PC-9 (cell line): ENCODE data around the gene ACTN3. TPM values are rescaled to one million over a fixed set of nuclear protein-coding genes. Genes with fewer than 3 reads are reported as not detected.

Experiments
- BruUV-seq: library from RNA; stranded (reverse); fragments of 400-500 nt; replicated peaks from 2 replicates; lab custom pipeline; 2021; lab: Mats Ljungman, UMichigan
- CTCF ChIA-PET: fragments of 300-600 bp; sonication (Branson Sonifier 250); formaldehyde crosslinking; loops from one replicate; lab custom pipeline; 2022; ENCODE audit warnings: antibody characterized with exemption; lab: Charles Lee
- POLR2A ChIA-PET: fragments of 300-600 bp; sonication (Branson Sonifier 250); formaldehyde crosslinking; loops from one replicate; lab custom pipeline; 2022; ENCODE audit warnings: antibody characterized with exemption; ENCODE audit not compliant: unreplicated experiment; lab: Charles Lee
- DNase-seq, 2 experiments: peaks; one replicate each; pipeline versions ENCODE4 v3.0.0 to v3.0.0-alpha.2; 2015 to 2022; ENCODE audit warnings: mixed read lengths in 1 of 2
- H2AFZ ChIP-seq: fragments of 200-600 bp; sonication (generic); 2 replicates; pipeline ENCODE4 v1.8.1; 2017; ENCODE audit warnings: antibody characterized with exemption
- H3F3A ChIP-seq: fragments of 200-600 bp; sonication (generic); 2 replicates; pipeline ENCODE4 v1.8.1; 2017; ENCODE audit warnings: antibody characterized with exemption, mild to moderate bottlenecking, low read depth; ENCODE audit not compliant: insufficient read depth
- H3K27ac ChIP-seq: fragments of 200-600 bp; sonication (generic); 2 replicates; pipeline ENCODE4 v1.6.1; 2016; ENCODE audit warnings: mixed run types
- H3K27me3 ChIP-seq: fragments of 200-600 bp; sonication (generic); 2 replicates; pipeline ENCODE4 v1.6.1; 2016; ENCODE audit warnings: low read depth, mixed run types; ENCODE audit not compliant: insufficient read depth
- H3K36me3 ChIP-seq: fragments of 200-600 bp; sonication (generic); 2 replicates; pipeline ENCODE4 v1.6.1; 2016; ENCODE audit warnings: low read depth, mixed run types
- H3K4me1 ChIP-seq: fragments of 200-600 bp; sonication (generic); replicated peaks from 2 replicates; pipeline ENCODE4 v1.6.1; 2016; ENCODE audit warnings: mixed run types; ENCODE audit not compliant: insufficient read depth
- H3K4me2 ChIP-seq: fragments of 200-600 bp; sonication (generic); 2 replicates; pipeline ENCODE4 v1.6.1; 2017; ENCODE audit warnings: mixed run types
- H3K4me3 ChIP-seq: fragments of 200-600 bp; sonication (generic); 2 replicates; pipeline ENCODE4 v1.6.1; 2016; ENCODE audit warnings: mixed run types
- H3K79me2 ChIP-seq: fragments of 200-600 bp; sonication (generic); 2 replicates; pipeline ENCODE4 v1.6.1; 2017; ENCODE audit warnings: low read depth, mixed run types
- H3K9me2 ChIP-seq: fragments of 200-600 bp; sonication (generic); 2 replicates; pipeline ENCODE4 v1.8.1; 2017; ENCODE audit warnings: mild to moderate bottlenecking; ENCODE audit not compliant: insufficient read depth
- H3K9me3 ChIP-seq: fragments of 200-600 bp; sonication (generic); 2 replicates; pipeline ENCODE4 v1.8.1; 2016; ENCODE audit warnings: low read depth; ENCODE audit not compliant: insufficient read depth
- H4K20me1 ChIP-seq: fragments of 200-600 bp; sonication (generic); 2 replicates; pipeline ENCODE4 v1.8.1; 2017; ENCODE audit not compliant: insufficient read depth
- EZH2 ChIP-seq: fragments of 200-600 bp; sonication (generic); IDR thresholded peaks from 2 replicates; pipeline ENCODE4 v1.8.0; 2017; ENCODE audit warnings: antibody characterized with exemption, low read depth
- intact Hi-C: fragments of 100-400 bp; cut with micrococcal nuclease; formaldehyde crosslinking; loops from one replicate; pipeline ENCODE4 v1.10.0; 2022; ENCODE audit not compliant: unreplicated experiment
- total RNA-seq: library from RNA; stranded (reverse); gene quantifications from 2 replicates; pipeline ENCODE4 v1.2.3, GENCODE V29; 2021
- TF ChIP-seq, protein P1 (sequence below): fragments of 200-600 bp; sonication (generic); conservative IDR thresholded peaks from 2 replicates; pipeline ENCODE4 v1.6.1; 2017; ENCODE audit warnings: mixed run types, antibody characterized with exemption, mild to moderate bottlenecking, moderate library complexity

Gene ACTN3
- total RNA-seq, 1 experiment from 2014 or later, result not detected

DNA sequence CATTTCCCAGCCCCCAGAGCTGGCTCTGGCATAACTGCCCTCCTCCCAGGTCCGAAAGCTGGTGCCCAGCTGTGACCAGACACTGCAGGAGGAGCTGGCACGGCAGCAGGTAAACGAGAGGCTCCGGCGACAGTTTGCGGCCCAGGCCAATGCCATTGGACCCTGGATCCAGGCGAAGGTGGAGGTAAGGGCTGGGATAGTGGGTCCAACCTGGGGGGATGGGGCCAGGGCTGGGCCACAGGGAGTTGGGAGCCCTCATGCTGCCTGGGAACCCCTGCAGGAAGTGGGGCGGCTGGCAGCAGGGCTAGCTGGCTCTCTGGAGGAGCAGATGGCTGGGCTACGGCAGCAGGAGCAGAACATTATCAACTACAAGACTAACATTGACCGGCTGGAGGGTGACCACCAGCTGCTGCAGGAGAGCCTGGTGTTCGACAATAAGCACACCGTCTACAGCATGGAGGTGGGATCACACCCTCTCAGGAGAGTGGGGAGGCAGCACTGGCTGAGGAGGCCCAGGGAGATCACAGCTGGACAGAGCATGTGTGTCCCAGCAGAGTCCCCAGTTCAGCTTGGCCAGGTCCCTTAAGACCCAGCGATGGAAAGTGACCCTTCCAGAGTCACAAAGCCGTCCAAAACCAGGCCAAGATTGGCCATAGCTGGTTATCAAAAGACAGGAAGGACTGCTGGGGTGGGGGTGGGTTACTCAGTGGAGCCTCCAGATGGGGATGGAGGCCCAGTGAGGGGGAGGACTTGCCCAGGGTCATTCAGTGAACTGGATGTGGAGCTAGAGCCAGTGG lies 14.7 kb downstream of the ACTN3 start:
- Histone ChIP-seq H3F3A (no peaks in the 10 kb centered on the region), H3K27ac (no peak overlapping the region)

DNA sequence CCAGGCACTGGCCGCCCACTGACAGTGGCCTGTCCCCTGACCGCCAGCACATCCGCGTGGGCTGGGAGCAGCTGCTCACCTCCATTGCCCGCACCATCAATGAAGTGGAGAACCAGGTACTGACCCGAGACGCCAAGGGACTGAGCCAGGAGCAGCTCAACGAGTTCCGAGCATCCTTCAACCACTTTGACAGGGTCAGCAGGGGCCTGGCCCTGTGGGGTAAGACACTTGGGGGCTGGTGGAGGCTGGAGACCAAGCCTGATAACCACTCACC lies 15.2 kb downstream of the ACTN3 start:
- no TSS peak for BruUV-seq
- POLR2A ChIA-PET, result no interaction called here
- intact Hi-C loops, result no loop called here
- H2AFZ ChIP-seq, result no peak overlapping the region
- H3K4me3 ChIP-seq, result no peak overlapping the region
- H4K20me1 ChIP-seq, result no peaks in the 10 kb centered on the region; the same call in 1 of the 2 replicates
- no peak for DNase-seq
- H3K4me1 ChIP-seq, result no peaks in the 10 kb centered on the region
- H3K9me2 ChIP-seq, result no peaks in the 10 kb centered on the region
- no peaks in the 10 kb centered on the region for H3K79me2 ChIP-seq
- no peaks in the 10 kb centered on the region for H3F3A ChIP-seq
- no peak overlapping the region for H3K27ac ChIP-seq
- no peaks in the 10 kb centered on the region for H3K36me3 ChIP-seq
- 0 out of 2 replicates have a peak, but pooled peaks cover 6% of the 10 kb centered on the region for H3K27me3 ChIP-seq
- no peak for TF ChIP-seq EZH2
- TF ChIP-seq, protein P1, sequence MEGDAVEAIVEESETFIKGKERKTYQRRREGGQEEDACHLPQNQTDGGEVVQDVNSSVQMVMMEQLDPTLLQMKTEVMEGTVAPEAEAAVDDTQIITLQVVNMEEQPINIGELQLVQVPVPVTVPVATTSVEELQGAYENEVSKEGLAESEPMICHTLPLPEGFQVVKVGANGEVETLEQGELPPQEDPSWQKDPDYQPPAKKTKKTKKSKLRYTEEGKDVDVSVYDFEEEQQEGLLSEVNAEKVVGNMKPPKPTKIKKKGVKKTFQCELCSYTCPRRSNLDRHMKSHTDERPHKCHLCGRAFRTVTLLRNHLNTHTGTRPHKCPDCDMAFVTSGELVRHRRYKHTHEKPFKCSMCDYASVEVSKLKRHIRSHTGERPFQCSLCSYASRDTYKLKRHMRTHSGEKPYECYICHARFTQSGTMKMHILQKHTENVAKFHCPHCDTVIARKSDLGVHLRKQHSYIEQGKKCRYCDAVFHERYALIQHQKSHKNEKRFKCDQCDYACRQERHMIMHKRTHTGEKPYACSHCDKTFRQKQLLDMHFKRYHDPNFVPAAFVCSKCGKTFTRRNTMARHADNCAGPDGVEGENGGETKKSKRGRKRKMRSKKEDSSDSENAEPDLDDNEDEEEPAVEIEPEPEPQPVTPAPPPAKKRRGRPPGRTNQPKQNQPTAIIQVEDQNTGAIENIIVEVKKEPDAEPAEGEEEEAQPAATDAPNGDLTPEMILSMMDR, result no peak
- no peaks in the 10 kb centered on the region for H3K9me3 ChIP-seq
- no peak overlapping the region for H3K4me2 ChIP-seq
- CTCF ChIA-PET, result no interaction called here

More for the DNA sequence above, 14.7 kb downstream of the ACTN3 start:
- no TSS peak for BruUV-seq
- Histone ChIP-seq H3K4me2 (no peak overlapping the region), H3K36me3 (no peaks in the 10 kb centered on the region), H3K27me3 (0 out of 2 replicates have a peak, but pooled peaks cover 6% of the 10 kb centered on the region), H3K9me3 (no peaks in the 10 kb centered on the region), H3K4me3 (no peak overlapping the region), H4K20me1 (no peaks in the 10 kb centered on the region; the same call in 1 of the 2 replicates), H3K4me1 (no peaks in the 10 kb centered on the region), H3K79me2 (no peaks in the 10 kb centered on the region), H3K9me2 (no peaks in the 10 kb centered on the region), H2AFZ (no peak overlapping the region)
- CTCF ChIA-PET, result no interaction called here
- no peak for DNase-seq
- TF ChIP-seq, protein P1, result no peak
- TF ChIP-seq EZH2, result no peak
- intact Hi-C loops, result no loop called here
- POLR2A ChIA-PET, result interaction anchor here (0.7 kb wide), 2 partner anchors 249 to 273 kb away, joined by 3 to 7 read pairs; partner anchors contain the start of gene YIF1A

DNA sequence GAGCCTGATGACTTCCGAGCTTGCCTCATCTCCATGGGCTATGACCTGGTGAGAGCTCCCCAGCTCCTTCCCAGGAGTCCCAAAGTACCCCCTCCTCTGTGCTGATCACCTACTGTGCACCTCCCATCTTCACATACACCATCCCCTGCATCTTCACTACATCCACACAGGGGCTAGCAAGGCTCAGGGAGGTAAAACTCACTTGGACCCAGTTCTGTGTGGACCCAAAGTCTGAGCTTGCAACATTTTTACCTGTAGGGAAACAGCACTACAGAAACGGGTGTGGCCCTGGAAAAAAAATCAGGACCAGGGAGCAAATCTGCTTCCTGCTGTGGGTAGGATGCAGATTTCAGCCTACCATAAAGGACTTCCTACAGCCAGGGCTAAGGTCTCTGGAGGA lies 15.6 kb downstream of the ACTN3 start:
- Histone ChIP-seq H3K4me2 (no peak overlapping the region), H3K9me2 (no peaks in the 10 kb centered on the region), H3K27ac (no peak overlapping the region), H3K4me3 (no peak overlapping the region), H3F3A (no peaks in the 10 kb centered on the region), H2AFZ (no peak overlapping the region), H3K36me3 (no peaks in the 10 kb centered on the region), H4K20me1 (no peaks in the 10 kb centered on the region; the same call in 1 of the 2 replicates), H3K79me2 (no peaks in the 10 kb centered on the region), H3K9me3 (no peaks in the 10 kb centered on the region), H3K27me3 (0 out of 2 replicates have a peak, but pooled peaks cover 9% of the 10 kb centered on the region), H3K4me1 (no peaks in the 10 kb centered on the region)
- intact Hi-C loops, result no loop called here
- no TSS peak for BruUV-seq
- CTCF ChIA-PET, result no interaction called here
- POLR2A ChIA-PET, result interaction anchor here (0.6 kb wide), 1 partner anchor 14 kb away, joined by 3 read pairs; no protein-coding TSS in a partner anchor
- no peak for TF ChIP-seq EZH2
- TF ChIP-seq, protein P1, result no peak
- no peak for DNase-seq
